Calu3 (cell line): ENCODE results near the gene BRF1. TPM values are rescaled to one million over a fixed set of nuclear protein-coding genes. Genes with fewer than 3 reads are reported as not detected.

Source experiments
- BruUV-seq: library from RNA; stranded (reverse); fragments of 400-500 nt; replicated peaks from 2 replicates; lab custom pipeline; 2021; lab: Mats Ljungman, UMichigan
- CTCF ChIA-PET: fragments of 300-600 bp; sonication (Branson Sonifier 250); formaldehyde crosslinking; loops from one replicate; lab custom pipeline; 2022; ENCODE audit warnings: antibody characterized with exemption; lab: Charles Lee
- DNase-seq: peaks from one replicate; pipeline ENCODE4 v3.0.0; 2022
- H3K27ac Mint-ChIP-seq: one replicate; pipeline ENCODE4 v1.8.0; 2022; ENCODE audit warnings: mixed read lengths; ENCODE audit not compliant: unreplicated experiment
- H3K27me3 Mint-ChIP-seq: one replicate; pipeline ENCODE4 v1.8.0; 2022; ENCODE audit warnings: mixed read lengths; ENCODE audit not compliant: unreplicated experiment
- H3K36me3 Mint-ChIP-seq: one replicate; pipeline ENCODE4 v1.8.0; 2022; ENCODE audit warnings: mild to moderate bottlenecking, moderate library complexity, mixed read lengths; ENCODE audit not compliant: insufficient read depth, unreplicated experiment
- H3K4me1 Mint-ChIP-seq: one replicate; pipeline ENCODE4 v1.8.0; 2022; ENCODE audit warnings: mild to moderate bottlenecking, low read depth, mixed read lengths; ENCODE audit not compliant: unreplicated experiment
- H3K4me3 Mint-ChIP-seq: one replicate; pipeline ENCODE4 v1.8.0; 2022; ENCODE audit warnings: mild to moderate bottlenecking, low read depth, moderate library complexity, mixed read lengths; ENCODE audit not compliant: unreplicated experiment
- H3K9me3 Mint-ChIP-seq: one replicate; pipeline ENCODE4 v1.8.0; 2022; ENCODE audit warnings: low read depth, mixed read lengths; ENCODE audit not compliant: unreplicated experiment
- intact Hi-C: fragments of 100-400 bp; cut with micrococcal nuclease; formaldehyde crosslinking; loops from one replicate; pipeline ENCODE4 v1.10.0; 2022; ENCODE audit not compliant: unreplicated experiment
- total RNA-seq: library from RNA; stranded (reverse); gene quantifications from 2 replicates; pipeline ENCODE4 v1.2.3, GENCODE V29; 2022
- TF ChIP-seq, protein P1 (sequence below): fragments of 200-600 bp; IDR thresholded peaks from one replicate; pipeline ENCODE4 v1.8.0; 2022; ENCODE audit warnings: antibody characterized with exemption; ENCODE audit not compliant: unreplicated experiment

Gene BRF1
- total RNA-seq, 1 experiment from 2014 or later: 38.4 TPM

GRCh38 chr14:105272623-105273022 lies 28.2 kb downstream of the BRF1 start:
- no peak overlapping the region for H3K4me3 Mint-ChIP-seq
- TF ChIP-seq, protein P1, sequence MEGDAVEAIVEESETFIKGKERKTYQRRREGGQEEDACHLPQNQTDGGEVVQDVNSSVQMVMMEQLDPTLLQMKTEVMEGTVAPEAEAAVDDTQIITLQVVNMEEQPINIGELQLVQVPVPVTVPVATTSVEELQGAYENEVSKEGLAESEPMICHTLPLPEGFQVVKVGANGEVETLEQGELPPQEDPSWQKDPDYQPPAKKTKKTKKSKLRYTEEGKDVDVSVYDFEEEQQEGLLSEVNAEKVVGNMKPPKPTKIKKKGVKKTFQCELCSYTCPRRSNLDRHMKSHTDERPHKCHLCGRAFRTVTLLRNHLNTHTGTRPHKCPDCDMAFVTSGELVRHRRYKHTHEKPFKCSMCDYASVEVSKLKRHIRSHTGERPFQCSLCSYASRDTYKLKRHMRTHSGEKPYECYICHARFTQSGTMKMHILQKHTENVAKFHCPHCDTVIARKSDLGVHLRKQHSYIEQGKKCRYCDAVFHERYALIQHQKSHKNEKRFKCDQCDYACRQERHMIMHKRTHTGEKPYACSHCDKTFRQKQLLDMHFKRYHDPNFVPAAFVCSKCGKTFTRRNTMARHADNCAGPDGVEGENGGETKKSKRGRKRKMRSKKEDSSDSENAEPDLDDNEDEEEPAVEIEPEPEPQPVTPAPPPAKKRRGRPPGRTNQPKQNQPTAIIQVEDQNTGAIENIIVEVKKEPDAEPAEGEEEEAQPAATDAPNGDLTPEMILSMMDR: no peak
- H3K27me3 Mint-ChIP-seq: no peaks in the 10 kb centered on the region
- H3K27ac Mint-ChIP-seq: no peak overlapping the region
- peaks cover 10% of the 10 kb centered on the region for H3K36me3 Mint-ChIP-seq
- no peak for DNase-seq
- H3K9me3 Mint-ChIP-seq: no peaks in the 10 kb centered on the region
- peaks cover 9% of the 10 kb centered on the region for H3K4me1 Mint-ChIP-seq
- CTCF ChIA-PET: no interaction called here
- BruUV-seq: no TSS peak
- intact Hi-C loops: no loop called here

DNA sequence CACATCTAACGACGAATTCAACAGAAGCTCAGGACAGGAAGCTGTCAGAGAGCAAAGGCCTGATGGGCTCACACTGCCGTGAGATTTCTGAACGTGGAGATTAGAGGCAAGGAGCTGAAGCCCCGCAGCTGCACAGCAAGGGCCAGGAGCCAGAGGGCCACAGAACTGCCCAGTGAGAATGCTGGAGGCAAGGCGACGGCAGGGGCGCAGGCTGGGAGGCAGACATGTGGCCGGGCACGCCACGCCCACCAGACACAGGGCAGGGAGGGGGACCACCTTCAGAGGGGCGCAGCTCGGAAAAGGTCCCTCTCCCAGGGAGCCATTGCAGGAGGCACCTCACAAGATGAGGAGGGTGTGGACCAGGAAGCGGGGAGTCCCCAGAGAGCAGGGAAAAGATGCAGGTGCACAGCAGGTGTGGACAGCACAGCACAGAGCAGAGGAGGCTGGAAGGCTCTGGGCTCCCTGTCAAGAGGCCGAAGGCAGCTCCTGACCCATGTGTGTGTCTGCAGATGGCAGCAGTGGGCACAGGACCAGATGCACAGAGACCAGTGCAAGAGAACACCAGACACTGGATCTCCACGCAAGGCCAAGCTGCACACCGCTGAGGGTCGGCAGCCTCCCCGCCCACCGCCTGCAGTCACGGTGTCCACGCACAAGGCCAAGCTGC lies 29.4 kb downstream of the BRF1 start:
- intact Hi-C loops: no loop called here
- no peak for DNase-seq
- Mint-ChIP-seq H3K9me3 (no peaks in the 10 kb centered on the region), H3K4me3 (no peak overlapping the region), H3K4me1 (peaks cover 9% of the 10 kb centered on the region), H3K27me3 (no peaks in the 10 kb centered on the region), H3K27ac (no peak overlapping the region), H3K36me3 (peaks cover 10% of the 10 kb centered on the region)
- CTCF ChIA-PET: no interaction called here
- no TSS peak for BruUV-seq
- TF ChIP-seq, protein P1: no peak

GRCh38 chr14:105269405-105269804 lies 31.4 kb downstream of the BRF1 start:
- intact Hi-C loops: no loop called here
- H3K27ac Mint-ChIP-seq: no peak overlapping the region
- BruUV-seq: no TSS peak
- CTCF ChIA-PET: interaction anchor here (0.7 kb wide), 1 partner anchor 67 kb away, joined by 4 read pairs; no protein-coding TSS in a partner anchor
- no peaks in the 10 kb centered on the region for H3K9me3 Mint-ChIP-seq
- no peaks in the 10 kb centered on the region for H3K27me3 Mint-ChIP-seq
- H3K36me3 Mint-ChIP-seq: peaks cover 9% of the 10 kb centered on the region
- DNase-seq: no peak
- peaks cover 8% of the 10 kb centered on the region for H3K4me1 Mint-ChIP-seq
- TF ChIP-seq, protein P1: no peak
- H3K4me3 Mint-ChIP-seq: no peak overlapping the region

GRCh38 chr14:105268736-105269354 lies 32.0 kb downstream of the BRF1 start:
- intact Hi-C loops: no loop called here
- no peaks in the 10 kb centered on the region for H3K27me3 Mint-ChIP-seq

More at GRCh38 chr14:105268736-105269354, 32.0 kb downstream of the BRF1 start:
- TF ChIP-seq, protein P1: no peak
- H3K4me1 Mint-ChIP-seq: peaks cover 2% of the 10 kb centered on the region
- DNase-seq: no peak
- no peaks in the 10 kb centered on the region for H3K9me3 Mint-ChIP-seq
- BruUV-seq: no TSS peak
- no peak overlapping the region for H3K4me3 Mint-ChIP-seq
- CTCF ChIA-PET: no interaction called here
- no peak overlapping the region for H3K27ac Mint-ChIP-seq
- H3K36me3 Mint-ChIP-seq: peaks cover 4% of the 10 kb centered on the region
